KMS-11 (cell line): ENCODE measurements around the gene PRSS53.
"Not testable (repeated sequence)": the region's sequence is repeated elsewhere in the genome, so short reads cannot be mapped to it uniquely, and the experiment has no call there.

Experiments
- H2AFZ ChIP-seq: fragments of 200-600 bp; sonication (generic); 2 replicates; pipeline ENCODE4 v1.6.1; 2016; ENCODE audit warnings: antibody characterized with exemption, mixed run types, low read depth
- H3K27ac ChIP-seq: fragments of 200-600 bp; sonication (generic); 2 replicates; pipeline ENCODE4 v1.6.1; 2016; ENCODE audit warnings: mild to moderate bottlenecking, mixed run types
- H3K27me3 ChIP-seq: fragments of 200-600 bp; sonication (generic); 2 replicates; pipeline ENCODE4 v1.6.1; 2017; ENCODE audit warnings: mild to moderate bottlenecking, low read depth, mixed run types, moderate library complexity; ENCODE audit not compliant: insufficient read depth
- H3K36me3 ChIP-seq: fragments of 200-600 bp; sonication (generic); 2 replicates; pipeline ENCODE4 v1.6.1; 2017; ENCODE audit warnings: mild to moderate bottlenecking, mixed run types; ENCODE audit not compliant: insufficient read depth
- H3K4me1 ChIP-seq: fragments of 200-600 bp; sonication (generic); 2 replicates; pipeline ENCODE4 v1.6.1; 2016; ENCODE audit warnings: mild to moderate bottlenecking, low read depth, mixed run types; ENCODE audit not compliant: poor library complexity, severe bottlenecking
- H3K4me2 ChIP-seq: fragments of 200-600 bp; sonication (generic); 2 replicates; pipeline ENCODE4 v1.7.0; 2016; ENCODE audit warnings: mild to moderate bottlenecking, mixed run types
- H3K4me3 ChIP-seq: fragments of 200-600 bp; sonication (generic); IDR thresholded peaks from 2 replicates; pipeline ENCODE4 v1.6.1; 2017; ENCODE audit warnings: low read depth, low read length, mixed read lengths; ENCODE audit not compliant: insufficient read depth
- H3K79me2 ChIP-seq: fragments of 200-600 bp; sonication (generic); 2 replicates; pipeline ENCODE4 v1.6.1; 2016; ENCODE audit warnings: low read depth, mixed run types; ENCODE audit not compliant: insufficient read depth
- H3K9ac ChIP-seq: fragments of 200-600 bp; sonication (generic); 2 replicates; pipeline ENCODE4 v1.6.1; 2016; ENCODE audit warnings: mild to moderate bottlenecking, mixed run types
- H4K20me1 ChIP-seq: fragments of 200-600 bp; sonication (generic); 2 replicates; pipeline ENCODE4 v1.6.1; 2016; ENCODE audit warnings: mild to moderate bottlenecking, mixed run types; ENCODE audit not compliant: insufficient read depth
- TF ChIP-seq, protein P1 (sequence below): fragments of 200-600 bp; sonication (generic); conservative IDR thresholded peaks from 2 replicates; pipeline ENCODE4 v1.6.1; 2017; ENCODE audit warnings: low read depth, mild to moderate bottlenecking, antibody characterized with exemption, low read length, moderate library complexity, mixed read lengths

Gene PRSS53

GRCh38 chr16:31088459-31089183, at the start of gene PRSS53:
TSS of gene PRSS53 (minus strand) at chr16:31088943. CDS start at chr16:31088809, 134 bp downstream.
- Histone ChIP-seq H3K4me2 (no peak within 1 kb of the TSS), H3K79me2 (peaks cover 13% of the 10 kb centered on the region; the same call in 1 of the 2 replicates), H4K20me1 (no peaks in the 10 kb centered on the region), H3K27me3 (no peaks in the 10 kb centered on the region), H3K4me3 (no peak within 1 kb of the TSS), H3K4me1 (peaks cover 4% of the 10 kb centered on the region), H3K36me3 (no peaks in the 10 kb centered on the region), H2AFZ (no peak within 1 kb of the TSS), H3K9ac (no peak within 1 kb of the TSS), H3K27ac (no peak within 1 kb of the TSS)
- TF ChIP-seq, protein P1, sequence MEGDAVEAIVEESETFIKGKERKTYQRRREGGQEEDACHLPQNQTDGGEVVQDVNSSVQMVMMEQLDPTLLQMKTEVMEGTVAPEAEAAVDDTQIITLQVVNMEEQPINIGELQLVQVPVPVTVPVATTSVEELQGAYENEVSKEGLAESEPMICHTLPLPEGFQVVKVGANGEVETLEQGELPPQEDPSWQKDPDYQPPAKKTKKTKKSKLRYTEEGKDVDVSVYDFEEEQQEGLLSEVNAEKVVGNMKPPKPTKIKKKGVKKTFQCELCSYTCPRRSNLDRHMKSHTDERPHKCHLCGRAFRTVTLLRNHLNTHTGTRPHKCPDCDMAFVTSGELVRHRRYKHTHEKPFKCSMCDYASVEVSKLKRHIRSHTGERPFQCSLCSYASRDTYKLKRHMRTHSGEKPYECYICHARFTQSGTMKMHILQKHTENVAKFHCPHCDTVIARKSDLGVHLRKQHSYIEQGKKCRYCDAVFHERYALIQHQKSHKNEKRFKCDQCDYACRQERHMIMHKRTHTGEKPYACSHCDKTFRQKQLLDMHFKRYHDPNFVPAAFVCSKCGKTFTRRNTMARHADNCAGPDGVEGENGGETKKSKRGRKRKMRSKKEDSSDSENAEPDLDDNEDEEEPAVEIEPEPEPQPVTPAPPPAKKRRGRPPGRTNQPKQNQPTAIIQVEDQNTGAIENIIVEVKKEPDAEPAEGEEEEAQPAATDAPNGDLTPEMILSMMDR = no peak

DNA sequence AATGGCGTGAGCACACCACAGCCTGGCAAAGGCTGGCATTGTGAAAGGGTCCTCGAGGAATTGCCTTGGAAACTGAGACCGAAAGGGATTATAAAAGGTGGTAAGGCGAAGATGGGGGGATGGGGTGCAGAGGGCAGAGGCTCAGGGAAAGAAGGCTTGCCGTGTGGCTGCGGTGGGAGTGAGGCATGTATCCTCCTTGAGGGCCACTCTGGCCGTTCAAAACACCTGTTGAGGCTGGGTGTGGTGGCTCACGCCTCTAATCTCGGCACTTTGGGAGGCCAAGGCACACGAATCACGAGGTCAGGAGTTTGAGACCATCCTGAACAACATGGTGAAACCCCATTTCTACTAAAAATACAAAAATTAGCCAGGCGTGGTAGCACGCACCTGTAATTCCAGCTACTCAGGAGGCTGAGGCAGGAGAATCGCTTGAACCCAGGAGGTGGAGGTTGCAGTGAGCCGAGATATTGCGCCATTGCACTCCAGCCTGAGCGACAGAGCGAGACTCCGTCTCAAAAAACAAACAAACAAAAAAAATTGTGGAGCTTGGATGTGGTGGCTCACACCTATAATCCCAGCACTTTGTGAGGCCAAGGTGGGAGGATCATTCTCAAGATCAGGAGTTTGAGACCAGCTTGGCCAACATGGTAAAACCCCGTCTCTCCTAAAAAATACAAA, 48.2 kb upstream of the PRSS53 start:
- H3K79me2 ChIP-seq, H3K4me3 ChIP-seq, H3K27me3 ChIP-seq, H2AFZ ChIP-seq, H3K36me3 ChIP-seq, H3K27ac ChIP-seq, H3K9ac ChIP-seq, H4K20me1 ChIP-seq, H3K4me2 ChIP-seq: not testable (repeated sequence)
- peaks cover 12% of the 10 kb centered on the region for H3K4me1 ChIP-seq

DNA sequence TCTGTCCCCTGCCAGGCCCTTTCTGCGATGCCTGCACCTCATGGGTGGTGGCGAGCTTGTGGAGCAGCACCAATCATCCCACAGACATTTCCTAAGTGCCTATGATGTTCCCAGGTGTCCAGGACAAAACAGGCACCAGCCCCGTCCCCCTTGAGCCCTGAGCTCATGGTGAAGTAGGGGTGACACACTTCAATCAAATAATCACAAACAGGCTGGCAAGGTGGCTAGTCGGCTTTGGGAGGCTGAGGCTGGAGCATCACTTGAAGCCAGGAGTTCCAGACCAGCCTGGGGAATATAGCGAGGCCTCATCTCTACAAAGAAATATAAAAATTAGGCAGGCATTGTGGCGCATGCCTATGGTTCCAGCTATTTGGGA, 47.5 kb upstream of the PRSS53 start:
- Histone ChIP-seq H3K9ac (no peak overlapping the region), H3K27ac (no peak overlapping the region), H3K36me3 (no peaks in the 10 kb centered on the region), H3K27me3 (no peaks in the 10 kb centered on the region), H3K4me2 (no peak overlapping the region), H2AFZ (no peak overlapping the region), H3K4me1 (peaks cover 6% of the 10 kb centered on the region), H3K79me2 (no peaks in the 10 kb centered on the region), H3K4me3 (no peak overlapping the region), H4K20me1 (no peaks in the 10 kb centered on the region)
- TF ChIP-seq, protein P1 = no peak

DNA sequence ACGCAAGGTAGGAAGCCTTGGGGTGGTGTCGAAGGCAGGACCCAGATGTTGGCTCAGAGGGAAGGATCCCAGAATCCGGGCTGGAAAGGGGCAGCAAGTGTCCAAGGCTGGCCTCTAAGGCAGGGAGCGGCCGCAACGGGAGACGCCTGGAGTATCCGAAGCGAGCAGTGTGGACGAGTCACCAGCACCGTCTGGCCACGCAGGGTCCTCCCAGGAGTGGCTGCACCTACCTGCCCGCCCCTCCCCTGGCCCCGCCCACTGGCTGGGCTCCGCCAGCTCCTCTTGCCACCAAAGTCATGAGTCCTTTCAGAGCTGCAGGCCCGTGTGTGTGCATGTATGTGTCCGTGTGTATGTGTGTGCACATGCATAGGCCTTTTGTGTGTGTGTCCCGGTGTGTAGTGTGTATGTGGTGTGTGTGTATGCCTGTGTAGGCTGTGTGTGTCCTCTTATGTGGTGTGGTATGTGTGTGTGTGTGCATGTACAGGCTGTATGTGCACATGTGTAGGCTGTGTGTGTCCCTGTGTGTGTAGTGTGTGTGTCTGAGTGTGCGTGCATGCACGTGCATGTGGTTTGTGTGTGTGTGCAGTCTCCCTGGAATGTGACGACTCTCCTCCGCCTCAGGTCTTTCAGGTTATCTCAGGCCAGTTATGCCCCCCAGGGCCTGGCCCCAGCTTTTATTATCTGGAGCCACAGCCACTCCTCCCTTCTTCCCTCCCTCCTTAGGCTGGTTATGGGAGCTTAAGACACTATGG, 47.0 kb upstream of the PRSS53 start, which contains the start of gene PRSS8:
Gene PRSS8 (minus strand): TSS at position 193 of the 752 bp plus-strand sequence. CDS start 229 bp downstream, outside the sequence.
- no peaks in the 10 kb centered on the region for H3K79me2 ChIP-seq
- H3K27ac ChIP-seq = no peak within 1 kb of the TSS
- H3K36me3 ChIP-seq = no peaks in the 10 kb centered on the region
- H3K4me1 ChIP-seq = no peaks in the 10 kb centered on the region
- no peak within 1 kb of the TSS for H3K4me2 ChIP-seq
- H3K27me3 ChIP-seq = no peaks in the 10 kb centered on the region
- H3K4me3 ChIP-seq = no peak within 1 kb of the TSS
- no peak within 1 kb of the TSS for H2AFZ ChIP-seq
- TF ChIP-seq, protein P1 = no peak
- H4K20me1 ChIP-seq = no peaks in the 10 kb centered on the region
- no peak within 1 kb of the TSS for H3K9ac ChIP-seq
